Measurements from ENCODE around the gene CALN1.

- TF ChIP-seq CTCF (IDR thresholded peaks at IDR 0.05) (no peak), ZFX (IDR thresholded peaks at IDR 0.05; ENCODE audit: borderline replicate concordance) (no peak)
Observed at GRCh38 chr7:71904484-71904883, 507.7 kb downstream of the CALN1 start.

Data from 22Rv1 (cell line).